ENCODE measurements around the gene BRINP2.
"Not testable (repeated sequence)": the region's sequence is repeated elsewhere in the genome, so short reads cannot be mapped to it uniquely, and the experiment has no call there.

Gene BRINP2

GRCh38 chr1:177278626-177279390 lies 108.0 kb downstream of the BRINP2 start:
- no peak for DNase-seq

DNA sequence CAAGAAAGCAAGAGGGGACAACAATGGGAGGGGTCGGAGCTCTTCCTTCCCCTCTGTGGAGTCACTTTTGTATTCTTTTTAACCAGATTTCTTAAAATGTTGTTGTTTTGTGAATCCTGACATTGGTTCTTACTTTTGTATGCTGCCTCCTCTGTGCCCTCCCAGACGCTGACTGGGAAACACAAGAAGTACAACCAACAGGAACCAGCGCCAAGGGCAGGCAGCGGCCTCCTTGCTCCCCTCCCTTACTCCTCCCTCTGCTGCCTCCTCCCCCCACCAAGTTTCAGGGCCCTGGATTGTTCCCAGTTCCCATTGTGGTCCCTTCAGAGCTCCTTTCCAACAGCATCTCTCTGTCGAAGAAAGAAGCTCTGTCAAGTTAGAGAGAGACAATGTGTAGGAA lies 111.1 kb downstream of the BRINP2 start:
- no peak for DNase-seq

DNA sequence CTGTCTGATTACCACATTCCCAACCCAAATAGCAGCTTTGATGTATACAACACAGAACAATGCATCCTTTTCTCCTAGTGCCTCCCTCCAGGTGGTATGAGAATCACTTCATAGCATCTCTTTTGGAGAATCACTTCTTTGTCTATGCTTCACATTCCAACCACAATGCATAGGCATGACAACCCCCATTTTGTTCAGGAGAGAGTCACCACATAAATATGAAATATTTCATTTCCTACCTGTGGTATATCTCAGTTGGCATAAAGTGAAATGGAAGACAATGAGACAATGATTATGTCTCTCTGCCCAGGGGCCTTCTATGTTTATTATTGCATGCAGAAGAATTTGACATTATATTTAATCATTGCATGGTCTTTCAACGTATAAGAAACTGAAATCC lies 112.2 kb downstream of the BRINP2 start:
- DNase-seq, result no peak

DNA sequence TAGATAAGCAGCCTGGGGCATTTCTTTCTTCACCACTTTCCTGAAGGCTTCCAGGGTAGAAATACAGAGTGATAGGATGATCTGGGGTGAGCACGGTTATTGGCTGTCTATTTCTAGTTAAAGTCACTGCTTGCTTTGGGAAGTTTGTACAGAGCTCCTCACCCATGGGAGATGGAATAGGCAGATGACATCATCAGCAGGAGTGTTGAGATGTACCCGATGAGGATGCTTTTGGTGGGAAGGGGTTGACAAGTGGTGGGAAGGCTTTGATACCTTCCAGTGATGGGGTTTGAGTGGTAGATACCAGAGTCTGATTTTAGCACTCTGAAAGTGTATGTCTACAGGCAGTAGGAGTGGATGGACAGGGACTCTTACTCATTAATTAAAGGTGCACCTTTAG lies 112.6 kb downstream of the BRINP2 start:
- no peak for DNase-seq

GRCh38 chr1:177286396-177286795 lies 115.6 kb downstream of the BRINP2 start:
- no peak for DNase-seq

DNA sequence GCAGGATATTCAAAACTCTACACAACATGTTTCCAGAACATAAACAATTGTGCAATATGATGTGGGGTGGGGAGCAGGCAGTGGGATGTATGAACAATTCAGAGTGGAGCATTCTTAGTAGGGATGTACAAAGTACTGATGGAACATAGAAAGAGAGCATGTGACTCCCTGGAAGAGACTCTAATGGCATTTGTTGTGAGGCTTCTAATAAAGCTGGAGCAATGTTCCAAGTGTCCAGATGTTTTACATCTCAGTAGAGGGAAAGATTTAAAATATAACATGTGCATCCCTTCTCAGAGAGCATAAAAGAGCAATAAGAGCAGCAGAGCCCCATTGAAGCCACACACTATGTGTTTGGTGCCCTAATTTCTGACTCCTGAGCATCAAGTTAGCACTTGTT lies 116.5 kb downstream of the BRINP2 start:
- no peak for DNase-seq

- no peak for DNase-seq
These were observed 117.2 kb downstream of the BRINP2 start for GRCh38 chr1:177287994-177288393.

GRCh38 chr1:177289532-177289931 lies 118.8 kb downstream of the BRINP2 start:
- no peak for DNase-seq

GRCh38 chr1:177300431-177300830 lies 129.7 kb downstream of the BRINP2 start:
- no peak for DNase-seq

- no peak for DNase-seq
These were observed 130.8 kb downstream of the BRINP2 start for GRCh38 chr1:177301425-177302124.

DNA sequence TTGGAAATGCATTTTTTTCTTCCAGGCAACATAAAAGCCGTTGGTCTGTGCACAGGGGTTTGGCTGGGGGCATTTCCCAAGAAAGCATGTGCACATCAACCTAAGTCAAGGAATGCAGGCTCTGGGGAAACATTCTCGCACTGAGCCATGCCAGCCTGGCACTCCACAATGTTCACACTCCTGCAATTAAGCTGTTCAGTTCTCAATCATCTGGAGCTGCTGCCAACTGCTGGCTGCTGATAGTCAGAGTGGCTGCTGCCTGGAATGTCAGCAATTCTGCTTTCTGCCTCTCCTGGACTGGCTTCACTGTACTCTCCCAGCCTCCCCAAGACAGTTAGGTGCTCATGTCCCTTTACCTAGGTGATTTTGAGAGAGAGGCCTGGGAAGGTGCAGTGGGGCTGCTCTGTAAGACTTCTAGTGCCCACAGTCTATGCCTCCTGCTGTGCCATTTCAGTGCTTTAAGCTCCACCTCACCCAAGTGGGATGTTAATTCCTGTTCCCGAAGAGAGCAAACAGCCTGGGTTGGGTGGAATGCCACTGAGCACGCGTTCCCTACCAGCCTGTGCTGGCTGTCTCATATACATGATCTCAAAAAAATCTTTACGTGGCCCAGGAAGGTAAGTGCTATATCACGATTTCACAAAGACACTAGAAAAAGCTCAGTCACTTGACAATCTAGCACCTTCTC lies 131.7 kb downstream of the BRINP2 start:
- no peak for DNase-seq

DNA sequence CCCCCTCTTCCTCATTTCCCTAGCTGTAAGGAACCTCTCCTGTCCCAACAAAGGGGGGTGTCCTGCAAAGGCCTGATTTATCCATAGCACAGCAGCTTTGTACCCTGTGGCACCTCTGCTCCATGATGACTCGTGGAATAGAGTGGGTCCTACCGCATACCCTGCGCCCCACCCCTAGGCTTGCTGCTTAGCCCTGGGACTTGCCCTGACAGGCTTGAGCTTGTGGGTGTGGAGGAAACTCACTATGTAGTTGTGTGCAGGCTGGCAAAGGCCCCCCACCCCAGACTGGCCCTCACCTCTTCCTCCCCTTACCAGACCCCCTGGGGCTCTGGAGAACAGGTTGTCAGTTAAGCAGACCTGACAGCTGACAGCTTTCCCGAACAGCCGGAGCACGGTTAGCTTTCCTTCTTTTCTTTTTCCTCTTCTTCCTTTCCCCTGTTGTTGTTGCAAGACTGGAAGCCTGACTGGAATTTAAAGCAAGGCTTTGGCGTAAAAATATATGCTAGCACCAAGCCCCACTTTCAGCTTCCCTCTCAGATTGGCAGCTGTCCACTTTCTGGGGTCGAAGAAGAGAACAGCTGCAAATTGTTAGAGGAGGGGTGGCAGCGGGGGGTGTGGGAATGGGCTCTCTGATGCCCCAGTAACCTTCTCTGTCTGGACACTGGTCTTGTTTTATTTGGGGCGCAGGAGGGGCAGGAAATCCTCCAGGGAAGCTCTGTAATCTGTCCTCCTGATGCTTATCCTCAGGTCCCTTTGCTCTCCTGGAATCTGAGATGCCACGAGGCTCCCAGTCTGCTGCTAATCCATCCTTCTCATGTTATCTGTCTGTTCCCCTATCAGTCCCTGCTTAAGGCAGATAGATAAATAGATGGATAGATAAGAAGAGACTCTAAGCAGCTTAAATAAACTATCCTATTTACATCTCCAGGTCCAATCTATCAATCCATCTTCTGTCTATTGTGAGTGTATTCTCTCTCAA lies 134.6 kb downstream of the BRINP2 start:
- no peak for DNase-seq

GRCh38 chr1:177306019-177306415 lies 135.3 kb downstream of the BRINP2 start:
- no peak for DNase-seq

GRCh38 chr1:177306981-177307380 lies 136.2 kb downstream of the BRINP2 start:
- DNase-seq, result no peak

DNA sequence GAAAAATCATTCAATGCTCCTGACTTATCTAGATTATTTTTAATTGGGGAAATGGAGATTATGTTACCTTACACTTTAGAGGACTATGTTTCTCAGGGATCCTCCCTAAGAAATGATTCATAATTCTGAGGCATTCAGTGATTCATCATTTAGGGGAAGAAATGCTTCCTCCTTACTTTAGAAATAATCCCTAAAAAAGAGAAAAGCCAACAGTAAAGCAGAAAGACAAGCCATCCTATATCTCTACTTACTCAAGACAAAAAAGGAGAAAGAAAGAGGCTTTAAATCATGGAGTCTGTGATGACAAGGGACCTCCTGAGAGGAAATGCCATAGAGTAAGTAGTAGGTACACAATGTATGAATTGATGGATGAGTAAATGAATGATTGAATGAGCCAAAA lies 137.0 kb downstream of the BRINP2 start:
- DNase-seq, result no peak

DNA sequence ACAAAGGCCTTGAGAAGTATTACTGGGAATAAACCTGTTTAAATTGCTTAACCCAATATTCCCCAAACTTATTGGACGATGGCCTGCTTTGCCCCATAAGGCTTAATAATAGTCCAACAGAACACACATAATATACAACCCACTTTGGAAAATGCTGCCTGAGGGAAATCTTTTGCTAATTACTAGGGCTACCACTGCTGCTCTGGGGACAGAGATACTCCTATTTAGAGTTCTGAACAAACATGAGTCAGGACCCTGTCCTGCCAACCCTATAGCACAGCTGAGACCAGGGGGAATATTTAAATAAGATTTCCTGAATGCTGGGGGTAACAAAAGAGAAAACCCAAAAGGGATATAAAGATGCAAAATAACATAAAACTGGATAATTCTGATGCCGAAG lies 139.1 kb downstream of the BRINP2 start:
- DNase-seq, result no peak

- no peak for DNase-seq
These were observed 139.6 kb downstream of the BRINP2 start for GRCh38 chr1:177310326-177310725.

- no peak for DNase-seq
These were observed 140.4 kb downstream of the BRINP2 start for GRCh38 chr1:177311111-177311510.

DNA sequence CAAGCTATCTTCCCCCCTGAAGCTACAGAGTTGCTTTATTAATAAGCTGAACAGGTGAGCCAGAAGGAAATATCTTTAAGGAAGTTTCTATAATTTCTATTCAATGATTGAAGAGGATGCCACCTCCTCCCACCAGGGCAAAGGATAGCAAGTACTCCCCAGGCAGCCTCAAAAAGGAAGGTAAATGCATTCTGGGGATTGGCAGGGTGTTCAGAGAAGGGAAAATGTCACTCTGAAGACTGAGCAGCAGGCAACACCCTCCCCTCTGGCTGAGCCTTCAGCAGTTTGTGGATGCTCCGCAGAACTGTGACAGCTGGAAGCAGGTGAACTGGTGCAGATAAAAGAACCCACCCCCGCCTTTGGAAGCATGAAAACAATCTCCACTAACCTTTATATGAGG lies 140.8 kb downstream of the BRINP2 start:
- DNase-seq, result no peak

GRCh38 chr1:177315261-177315660 lies 144.5 kb downstream of the BRINP2 start:
- no peak for DNase-seq

- DNase-seq, result no peak
These were observed 145.0 kb downstream of the BRINP2 start for GRCh38 chr1:177315761-177316160.

DNA sequence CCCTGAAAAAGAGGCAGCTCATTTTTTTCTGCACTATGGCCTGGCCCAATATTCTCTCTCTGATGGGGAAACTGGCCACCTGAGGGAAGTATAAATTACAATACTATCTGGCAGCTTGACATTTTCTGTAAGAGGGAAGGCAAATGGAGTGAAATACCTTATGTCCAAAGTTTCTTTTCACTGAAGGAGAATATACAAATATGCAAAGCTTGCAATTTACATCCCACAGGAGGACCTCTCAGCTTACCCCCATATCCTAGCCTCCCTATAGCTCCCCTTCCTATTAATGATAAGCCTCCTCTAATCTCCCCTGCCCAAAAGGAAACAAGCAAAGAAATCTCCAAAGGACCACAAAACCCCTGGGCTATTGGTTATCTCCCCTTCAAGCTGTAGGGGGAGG lies 150.7 kb downstream of the BRINP2 start:
- not testable (repeated sequence) for DNase-seq

DNA sequence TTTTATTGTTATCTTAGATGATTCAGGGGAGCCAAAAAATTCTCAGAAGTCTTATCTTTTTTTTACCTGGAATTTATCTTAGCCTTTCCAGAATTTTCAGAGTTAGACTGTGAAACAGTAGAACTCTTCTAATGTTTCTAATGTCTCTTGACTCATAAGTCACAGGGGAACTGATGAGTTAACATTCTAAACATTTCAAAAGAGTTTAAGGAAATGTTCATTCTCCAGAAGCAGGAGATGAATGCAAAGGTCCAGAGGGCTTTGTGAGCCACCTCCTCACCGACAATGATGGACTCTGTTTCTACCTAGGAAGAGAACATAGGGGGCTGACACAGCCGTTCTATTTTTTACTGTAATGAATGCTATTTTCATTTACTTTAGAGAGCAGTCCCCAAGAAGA lies 157.5 kb downstream of the BRINP2 start:
- DNase-seq, result no peak
